Measurements from ENCODE around the gene DRAXIN. TPM values are rescaled to one million over a fixed set of nuclear protein-coding genes. Genes with fewer than 3 reads are reported as not detected.
A peak's percentile ranks its signal among the peaks of the same experiment; 100 is the strongest.

Gene DRAXIN
- total RNA-seq, 1 experiment from 2014 or later = 0.03 TPM

DNA sequence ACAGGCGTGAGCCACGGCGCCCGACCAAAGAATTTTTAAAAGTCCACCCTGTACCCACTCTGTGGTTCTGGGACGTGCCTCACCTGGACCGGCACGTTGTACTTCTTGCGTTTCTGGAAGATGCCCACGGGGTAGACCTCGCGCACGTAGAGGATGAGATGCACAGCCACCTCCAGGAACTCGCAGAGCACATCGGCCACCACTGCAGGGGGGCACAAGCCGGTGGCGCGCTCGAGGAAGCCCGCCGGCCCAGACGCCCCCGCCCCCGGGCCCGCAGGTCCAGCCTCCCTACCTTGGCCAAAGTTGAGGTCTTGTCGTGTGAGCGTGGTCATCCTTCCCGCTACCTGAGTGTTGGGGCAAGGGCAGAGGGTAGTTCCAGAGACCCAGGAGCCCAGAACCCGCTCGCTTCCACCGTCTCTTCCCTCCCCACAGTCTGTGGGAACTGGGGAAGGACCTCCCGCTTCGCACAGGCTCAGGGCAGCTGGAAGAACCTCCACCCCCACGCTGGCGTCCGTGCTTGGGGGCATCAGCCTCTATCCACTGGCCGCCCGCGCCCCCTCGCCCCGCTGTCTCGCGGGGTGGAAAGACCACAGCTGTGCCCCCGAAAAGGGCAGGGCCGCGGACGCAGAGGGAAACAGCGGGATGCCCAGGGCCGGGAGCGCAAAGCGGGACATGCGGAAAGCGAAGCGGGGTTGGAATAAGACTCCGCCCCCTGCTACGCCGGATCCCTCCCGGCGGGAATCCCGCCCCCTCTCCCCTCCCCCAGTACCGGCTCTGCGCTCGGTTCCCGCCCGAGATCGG, 11.0 kb upstream of the DRAXIN start:
- in situ Hi-C loops (cut with HindIII; ENCODE audit: low pct_unique_long_range_greater_than_20kb, low sequenced_read_pairs) = no loop called here

DNA sequence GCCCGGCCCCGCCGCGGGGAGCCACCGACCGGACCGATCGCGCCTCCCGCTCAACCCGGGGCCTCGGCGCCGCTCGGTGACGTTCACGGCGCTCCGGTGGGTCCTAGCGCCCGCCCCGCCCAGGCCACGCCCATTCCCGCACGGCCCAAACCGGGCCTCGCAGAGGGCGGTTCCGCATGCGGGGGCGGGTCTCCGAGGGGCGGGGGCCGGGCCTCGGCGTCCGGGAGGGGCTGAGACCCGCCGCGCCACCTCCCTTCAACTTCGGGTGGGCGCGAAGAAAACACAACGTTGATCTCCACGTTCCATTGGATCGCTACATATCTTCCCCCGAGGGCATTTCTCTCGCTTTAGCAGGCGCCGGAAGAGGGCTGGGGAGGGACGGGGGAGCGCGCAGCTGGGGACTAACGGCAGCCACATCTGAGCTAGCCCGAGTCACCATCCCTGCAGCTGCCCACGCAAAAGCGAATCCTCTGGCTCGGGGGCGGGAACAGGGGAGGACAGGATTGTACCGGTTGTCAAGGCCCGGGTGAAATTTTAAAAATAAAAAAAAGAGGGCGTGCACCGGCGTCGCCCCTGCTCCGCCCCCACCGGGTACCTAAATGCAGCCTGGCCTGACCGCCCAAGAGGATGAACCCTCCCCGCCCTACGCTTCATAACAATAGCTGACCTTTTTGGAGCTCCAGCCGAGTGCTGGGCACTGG, 10.3 kb upstream of the DRAXIN start, which contains the start of gene MAD2L2:
Gene MAD2L2, minus strand, starts transcription at position 78 of the 701 bp plus-strand sequence. CDS start 547 bp downstream, outside the sequence.
- peak; percentile 74 for DNase-seq (ENCODE audit: low read depth, low spot score)
- in situ Hi-C loops (cut with HindIII; ENCODE audit: low pct_unique_long_range_greater_than_20kb, low sequenced_read_pairs) = no loop called here

More for the DNA sequence above, 11.0 kb upstream of the DRAXIN start:
- no peak for DNase-seq (ENCODE audit: low read depth, low spot score)

DNA sequence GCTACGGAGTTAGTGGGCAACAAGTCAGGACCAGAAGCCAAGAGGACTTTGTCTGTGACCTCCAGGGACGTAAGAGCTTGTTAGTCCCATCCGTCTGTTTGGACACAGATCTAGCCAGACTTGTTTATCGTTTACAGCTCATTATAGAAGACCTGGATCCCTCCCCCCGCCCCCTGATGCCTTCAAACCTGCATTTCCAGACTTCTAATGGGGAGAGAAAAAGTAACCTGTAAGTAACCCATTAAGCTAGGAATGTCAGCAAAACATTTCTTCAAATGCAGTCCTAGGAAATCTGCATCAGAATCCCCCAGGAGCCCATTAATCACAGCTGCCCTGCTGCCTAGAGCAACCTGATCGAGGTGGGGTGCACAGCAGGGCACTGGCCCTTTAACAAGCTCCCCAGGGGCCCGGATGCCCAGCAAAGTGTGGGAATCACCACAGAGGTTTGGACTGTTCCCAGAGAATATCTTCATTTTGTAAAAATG, 9.2 kb upstream of the DRAXIN start:
- DNase-seq (ENCODE audit: low read depth, low spot score) = no peak
- in situ Hi-C loops (cut with HindIII; ENCODE audit: low pct_unique_long_range_greater_than_20kb, low sequenced_read_pairs) = no loop called here

DNA sequence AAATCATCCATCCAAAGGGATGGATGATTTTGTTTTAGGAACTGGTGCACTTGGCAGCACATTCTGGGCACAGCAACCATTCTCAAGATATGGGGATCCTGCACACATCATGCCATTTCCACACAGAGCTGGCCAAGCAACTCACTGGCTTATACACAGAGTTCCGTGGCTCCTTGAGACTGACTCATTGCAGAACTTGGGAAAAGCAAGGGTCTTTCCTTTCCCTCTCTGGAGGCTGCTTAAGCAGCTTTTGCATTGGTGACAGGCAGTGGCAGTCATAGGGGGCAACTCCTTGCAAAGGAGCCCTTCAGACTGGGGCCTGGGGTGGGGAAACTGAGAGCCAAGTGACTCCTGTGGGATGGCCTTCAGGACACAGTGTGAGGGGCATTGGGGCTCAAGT, 8.7 kb upstream of the DRAXIN start:
- in situ Hi-C loops (cut with HindIII; ENCODE audit: low pct_unique_long_range_greater_than_20kb, low sequenced_read_pairs) = no loop called here
- DNase-seq (ENCODE audit: low read depth, low spot score) = no peak

DNA sequence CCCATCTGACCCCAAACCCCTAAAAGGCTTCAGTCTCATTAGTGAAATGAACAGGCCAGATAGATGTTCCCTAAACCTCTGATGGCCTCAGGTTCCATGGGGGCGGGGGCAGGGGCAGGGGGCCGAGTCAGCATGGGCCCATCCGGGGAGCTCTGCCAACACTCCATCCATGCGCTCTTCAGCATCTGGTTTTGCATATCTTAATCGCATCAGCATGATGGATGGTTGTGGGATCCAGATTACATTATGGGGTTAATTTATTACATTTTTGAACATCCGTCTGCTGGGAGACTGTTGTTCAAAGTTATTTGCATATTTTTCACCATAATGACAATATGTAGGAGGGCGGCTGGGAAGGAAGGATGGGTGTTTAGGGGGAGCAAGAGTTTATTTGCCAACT, 7.4 kb upstream of the DRAXIN start:
- DNase-seq (ENCODE audit: low read depth, low spot score) = no peak

DNA sequence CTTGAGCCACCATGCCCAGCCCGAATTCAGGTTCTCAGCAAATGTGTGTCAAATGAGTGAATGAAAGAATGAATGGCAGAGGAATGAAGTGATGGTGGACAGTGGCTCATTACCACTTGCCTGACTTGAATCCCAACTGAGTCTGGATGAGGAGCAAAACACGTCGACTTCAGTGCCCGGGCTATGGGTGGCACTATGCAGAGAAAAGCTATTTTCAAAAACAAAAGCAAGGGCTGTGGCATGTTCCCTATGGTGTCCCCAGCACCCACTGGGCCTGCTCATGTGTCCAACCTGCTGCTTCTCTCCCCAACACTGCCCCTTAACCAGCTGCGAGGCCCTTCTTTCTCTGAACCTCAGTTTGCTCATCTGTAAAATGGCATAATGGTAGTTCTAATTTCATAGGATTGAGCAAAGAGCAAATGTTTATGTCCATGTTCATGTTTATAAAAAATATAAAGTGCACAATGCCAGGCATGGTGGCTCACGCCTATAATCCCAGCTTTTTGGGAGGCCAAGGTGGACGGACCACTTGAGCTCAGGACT, 6.2 kb upstream of the DRAXIN start:
- in situ Hi-C loops (cut with HindIII; ENCODE audit: low pct_unique_long_range_greater_than_20kb, low sequenced_read_pairs) = no loop called here
- DNase-seq (ENCODE audit: low read depth, low spot score) = peak; percentile 28

More for the DNA sequence above, 7.4 kb upstream of the DRAXIN start:
- in situ Hi-C loops (cut with HindIII; ENCODE audit: low pct_unique_long_range_greater_than_20kb, low sequenced_read_pairs) = no loop called here

DNA sequence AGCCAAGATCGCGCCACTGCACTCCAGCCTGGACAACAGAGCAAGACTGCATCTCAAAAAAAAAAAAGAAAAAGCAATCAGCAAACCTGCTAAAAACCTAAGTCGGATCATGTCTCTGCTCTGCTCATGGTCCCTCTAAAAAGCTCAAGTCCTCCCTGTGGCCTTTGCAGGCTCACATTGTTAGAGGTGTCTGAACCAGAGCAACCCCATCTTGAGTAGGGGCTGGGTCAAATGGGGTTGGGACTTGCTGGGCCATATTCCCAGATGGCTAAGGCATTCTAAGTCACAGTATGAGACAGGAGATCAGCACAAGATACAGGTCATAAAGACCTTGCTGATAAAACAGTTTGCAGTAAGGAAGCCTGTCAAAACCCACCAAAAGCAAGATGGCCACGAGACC, 3.0 kb upstream of the DRAXIN start:
- no peak for DNase-seq (ENCODE audit: low read depth, low spot score)
- in situ Hi-C loops (cut with HindIII; ENCODE audit: low pct_unique_long_range_greater_than_20kb, low sequenced_read_pairs) = no loop called here

DNA sequence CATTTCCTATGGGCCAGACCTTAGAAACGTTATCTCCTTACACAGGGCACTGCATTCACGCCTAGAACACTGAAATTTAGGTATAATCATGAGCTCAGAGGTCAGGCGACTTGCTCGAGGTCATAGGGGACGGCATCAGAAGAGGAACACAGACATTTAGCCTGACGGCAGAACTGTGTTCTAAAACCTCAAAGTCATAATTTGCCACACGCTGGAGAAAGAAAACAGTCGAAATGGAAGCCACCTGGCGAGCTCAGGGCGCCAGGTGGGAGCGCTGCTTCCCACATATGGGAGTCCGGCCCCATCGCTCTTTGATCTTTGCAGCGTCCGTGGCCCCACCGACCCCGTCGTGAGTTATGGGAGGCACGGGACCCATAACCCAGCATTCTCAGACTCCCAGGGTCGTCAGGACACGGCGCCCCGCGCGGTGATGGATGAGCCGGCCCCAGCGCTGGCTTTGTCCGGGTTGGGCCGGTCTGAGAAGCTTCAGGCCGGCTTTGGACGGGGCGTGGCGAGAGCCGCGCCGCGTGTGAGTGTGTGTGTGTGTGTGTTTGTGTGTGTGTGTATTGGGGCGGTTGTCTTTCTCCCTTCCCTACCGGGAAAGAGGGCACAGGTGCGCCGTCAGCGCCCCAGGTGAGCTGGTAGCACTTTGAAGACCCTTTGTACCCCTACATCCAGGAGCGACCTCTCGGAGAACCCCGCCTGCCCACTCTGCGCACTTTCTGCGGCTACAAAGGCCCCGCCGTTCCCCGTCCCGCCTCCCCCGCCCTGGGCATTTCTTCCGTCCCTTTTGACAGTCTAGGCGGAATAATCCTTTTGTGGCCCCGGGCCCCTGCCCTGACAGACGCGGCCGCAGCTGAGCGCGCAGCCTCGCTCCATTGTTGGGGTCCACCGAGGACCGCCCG, 861 bp upstream of the DRAXIN start:
- no peak for DNase-seq (ENCODE audit: low read depth, low spot score)
- in situ Hi-C loops (cut with HindIII; ENCODE audit: low pct_unique_long_range_greater_than_20kb, low sequenced_read_pairs) = no loop called here

DNA sequence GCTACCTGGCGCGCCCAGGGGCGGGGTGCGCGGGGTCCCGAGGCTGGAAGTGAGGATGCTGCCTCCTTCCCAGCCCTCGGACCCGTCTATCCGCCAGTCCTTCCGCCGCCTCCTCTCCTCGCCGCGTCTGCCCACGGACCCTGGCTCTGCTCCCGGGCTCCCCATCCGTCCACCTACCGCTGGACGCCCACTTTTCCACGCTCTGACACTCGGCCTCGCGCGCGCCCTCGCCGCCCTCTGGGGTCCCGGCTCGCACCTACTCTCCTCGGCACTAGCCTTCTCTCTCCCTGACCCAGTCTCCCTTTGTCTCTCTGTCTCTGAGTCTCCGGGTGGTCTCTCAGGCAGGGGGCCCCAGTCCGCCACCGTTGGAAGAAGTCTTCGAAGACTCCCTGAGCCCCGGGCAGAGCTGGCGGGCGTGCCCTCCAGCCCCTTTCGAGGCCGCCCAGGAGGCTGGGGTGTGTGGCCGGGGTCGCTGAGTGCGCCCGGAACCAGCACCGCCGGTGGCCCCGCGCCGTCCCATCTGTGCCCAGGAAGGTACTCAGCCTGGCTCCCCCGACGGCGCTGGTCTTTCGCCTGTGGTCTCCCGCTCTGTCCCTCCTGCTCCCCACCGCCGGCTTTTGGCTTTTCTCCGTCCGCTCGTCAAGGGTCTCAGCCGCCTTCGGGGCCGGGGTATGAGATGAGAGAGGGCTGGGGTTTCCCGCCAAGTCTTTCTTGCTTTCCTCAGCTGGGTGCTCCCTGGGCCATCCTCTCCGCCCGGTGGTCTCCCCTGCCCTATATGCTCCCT, 610 bp downstream of the DRAXIN start:
- in situ Hi-C loops (cut with HindIII; ENCODE audit: low pct_unique_long_range_greater_than_20kb, low sequenced_read_pairs) = no loop called here
- DNase-seq (ENCODE audit: low read depth, low spot score) = no peak

DNA sequence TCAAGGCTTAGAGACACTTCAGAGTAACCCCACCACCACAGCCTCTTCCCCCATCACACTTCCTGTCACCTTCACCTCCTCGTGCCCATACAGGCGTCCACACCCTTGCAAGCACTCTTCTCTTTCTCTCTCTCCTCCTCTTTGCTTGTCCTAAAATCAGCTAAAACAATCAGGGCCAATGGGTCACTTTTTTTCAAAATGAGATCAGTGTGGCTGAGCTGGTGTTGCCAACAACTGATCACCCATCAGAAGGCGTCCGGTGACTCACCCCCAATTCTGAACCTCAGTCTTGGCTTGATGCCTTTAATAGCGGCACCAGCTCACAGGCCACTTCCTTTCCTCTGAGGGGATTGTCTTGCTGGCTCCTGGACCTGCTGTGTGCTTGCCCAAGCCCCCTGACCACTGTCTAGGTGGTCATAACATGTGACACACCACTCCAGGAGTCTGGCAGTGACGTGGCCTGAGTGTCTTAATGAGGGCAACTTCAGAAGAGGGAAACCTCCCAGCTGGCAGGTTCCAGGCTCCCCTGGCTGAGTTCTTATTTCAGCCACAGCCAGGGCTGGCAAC, 1.6 kb downstream of the DRAXIN start:
- in situ Hi-C loops (cut with HindIII; ENCODE audit: low pct_unique_long_range_greater_than_20kb, low sequenced_read_pairs) = no loop called here
- DNase-seq (ENCODE audit: low read depth, low spot score) = no peak

DNA sequence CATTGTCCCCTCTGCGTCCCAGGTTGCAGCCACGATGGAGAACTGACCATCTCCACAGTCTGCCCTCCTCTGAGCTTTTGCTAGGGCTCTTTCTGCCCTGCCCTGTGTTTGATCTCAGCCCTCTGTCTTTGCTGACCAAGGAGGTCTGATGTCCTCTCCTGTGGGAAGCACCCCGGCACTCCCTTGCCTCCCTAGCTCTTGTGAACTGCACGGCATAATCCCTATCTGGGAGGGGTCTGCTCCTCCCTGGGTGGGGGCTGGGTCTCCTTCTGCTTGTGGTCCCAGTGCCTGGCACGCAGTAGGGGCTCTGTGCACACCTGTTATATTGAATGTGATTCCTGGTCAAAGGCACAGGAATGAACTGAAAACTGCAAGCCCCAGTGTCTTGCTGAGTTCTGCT, 2.4 kb downstream of the DRAXIN start:
- in situ Hi-C loops (cut with HindIII; ENCODE audit: low pct_unique_long_range_greater_than_20kb, low sequenced_read_pairs) = no loop called here
- no peak for DNase-seq (ENCODE audit: low read depth, low spot score)

DNA sequence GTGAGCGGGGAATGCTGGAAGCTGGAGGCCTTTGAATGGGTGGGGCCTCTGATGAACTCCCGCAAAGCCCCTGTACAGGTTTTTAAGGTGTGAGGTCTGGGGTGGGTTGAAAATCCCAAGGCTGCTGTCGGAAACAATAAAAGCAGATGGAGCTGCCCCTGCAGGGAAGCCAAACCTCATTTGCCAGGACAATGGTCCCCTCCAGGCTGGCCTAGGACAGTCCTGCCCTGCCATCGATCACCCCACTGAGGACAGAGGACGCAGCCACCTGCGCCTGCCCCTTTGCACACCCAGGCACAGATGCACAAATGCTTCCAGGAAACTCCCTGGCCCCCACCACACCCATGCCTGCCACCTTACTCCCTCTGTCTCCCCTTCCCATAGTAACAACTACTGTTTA, 4.4 kb downstream of the DRAXIN start:
- no peak for DNase-seq (ENCODE audit: low read depth, low spot score)
- in situ Hi-C loops (cut with HindIII; ENCODE audit: low pct_unique_long_range_greater_than_20kb, low sequenced_read_pairs) = no loop called here

DNA sequence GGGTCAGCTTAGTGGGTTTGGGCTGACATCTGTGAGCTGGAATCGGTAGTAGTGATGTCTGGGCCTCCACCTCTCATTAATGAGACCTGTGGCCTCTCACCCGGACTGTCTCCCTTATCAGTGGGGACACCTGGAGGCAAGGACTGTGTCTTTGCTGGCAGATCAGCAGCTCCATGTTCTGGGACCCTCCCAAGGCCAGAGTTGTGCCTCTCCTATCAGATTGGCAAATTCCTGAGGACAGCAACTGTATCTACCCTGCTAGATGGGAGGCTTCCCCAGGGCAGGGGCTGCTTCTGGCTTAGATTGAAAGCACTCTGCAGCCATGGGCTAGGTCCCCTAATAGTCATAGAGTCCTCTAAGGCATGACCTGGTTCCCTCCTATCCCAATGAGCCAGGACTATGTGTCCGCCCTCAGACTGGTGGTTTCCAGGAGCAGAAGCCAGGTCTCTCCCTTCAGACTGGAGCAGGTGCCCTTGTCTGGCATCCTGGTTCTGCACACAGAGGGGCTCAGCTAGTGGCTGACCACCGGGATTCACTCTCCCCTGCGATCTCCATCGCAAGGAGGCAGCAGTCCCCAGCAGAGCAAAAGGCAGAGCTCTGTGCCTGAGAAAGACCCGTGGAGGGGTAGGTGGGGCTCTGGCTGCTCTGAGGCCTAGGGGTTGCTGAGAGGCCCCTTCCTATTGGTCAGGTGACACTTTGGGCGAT, 5.8 kb downstream of the DRAXIN start:
- in situ Hi-C loops (cut with HindIII; ENCODE audit: low pct_unique_long_range_greater_than_20kb, low sequenced_read_pairs) = no loop called here
- DNase-seq (ENCODE audit: low read depth, low spot score) = no peak

DNA sequence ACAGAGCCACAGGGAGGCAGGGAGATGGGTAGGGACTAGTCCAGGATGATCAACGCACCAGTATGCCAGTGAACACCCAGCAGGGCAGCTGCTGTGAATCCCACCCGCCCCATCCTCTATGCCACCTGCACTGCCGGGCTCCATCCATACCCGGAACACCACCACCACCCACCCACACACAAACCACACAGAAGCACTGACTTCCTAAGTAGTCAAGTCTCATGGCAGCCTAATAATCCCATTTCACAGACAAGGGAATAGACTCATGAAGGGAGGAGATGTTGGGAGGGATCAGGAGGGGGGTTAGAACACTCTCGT, 6.3 kb downstream of the DRAXIN start:
- DNase-seq (ENCODE audit: low read depth, low spot score) = no peak
- in situ Hi-C loops (cut with HindIII; ENCODE audit: low pct_unique_long_range_greater_than_20kb, low sequenced_read_pairs) = no loop called here

DNA sequence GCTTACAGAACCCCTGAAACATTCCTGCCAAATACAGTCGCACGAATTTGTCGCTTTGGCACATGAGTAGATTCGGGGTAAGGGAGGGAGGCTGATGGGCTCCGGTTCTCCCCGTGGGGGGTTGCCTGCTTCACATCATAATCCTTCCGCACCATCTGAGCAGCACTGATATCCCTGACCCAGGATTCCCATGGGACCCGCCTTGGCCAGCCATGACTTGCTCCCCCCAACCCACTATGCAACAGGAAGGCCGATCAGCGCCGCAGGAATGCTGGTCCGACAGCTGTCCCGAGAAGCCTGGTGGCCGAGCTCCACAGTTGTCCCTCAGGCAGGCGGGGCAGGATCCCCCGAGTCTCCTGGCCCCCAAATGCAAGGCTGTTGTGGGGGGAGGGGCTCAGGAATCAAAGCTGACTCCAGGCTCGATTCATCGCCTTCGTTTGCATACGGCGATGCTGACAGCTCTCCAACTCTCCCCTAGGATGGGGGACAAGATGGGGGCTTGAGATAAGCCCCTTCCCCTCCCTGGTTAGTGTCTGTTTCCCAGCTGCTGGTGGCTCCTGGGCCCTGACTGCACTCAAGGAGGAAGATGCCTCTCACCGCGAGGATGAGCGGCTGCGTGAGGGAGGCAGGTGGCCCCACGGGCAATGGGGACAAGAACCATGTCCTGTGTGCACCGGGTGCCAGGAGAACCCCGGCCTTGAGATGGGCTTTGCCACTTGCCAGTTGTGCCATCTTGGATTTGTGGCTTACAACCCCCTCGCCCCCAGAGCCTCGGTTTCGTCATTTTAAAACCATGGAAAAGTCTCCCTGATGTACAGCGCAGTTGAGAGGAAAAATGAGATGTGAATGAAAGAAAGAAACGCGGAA, 9.3 kb downstream of the DRAXIN start:
- in situ Hi-C loops (cut with HindIII; ENCODE audit: low pct_unique_long_range_greater_than_20kb, low sequenced_read_pairs) = no loop called here
- DNase-seq (ENCODE audit: low read depth, low spot score) = no peak

Data from SK-MEL-5 (cell line).